Lower leg skin (tissue), 4 donors: Measurements from ENCODE around the gene DBH. TPM values are rescaled to one million over a fixed set of nuclear protein-coding genes. Genes with fewer than 3 reads are reported as not detected.
"Not testable (repeated sequence)": the region's sequence is repeated elsewhere in the genome, so short reads cannot be mapped to it uniquely, and the experiment has no call there.

Experiments
- DNase-seq, 2 donors: peaks; one replicate each; pipeline ENCODE4 v3.0.0-alpha.2; 2019; ENCODE audit warnings: low spot score in 2 of 2
- H3K4me3 ChIP-seq: fragments of 200-600 bp; sonication (generic); 2 replicates; pipeline ENCODE4 v1.5.1; 2017; ENCODE audit warnings: mild to moderate bottlenecking, low read depth; ENCODE audit not compliant: poor library complexity, severe bottlenecking
- CTCF ChIP-seq, 3 donors: fragments of 450-650 bp; IDR thresholded peaks; one replicate each; pipeline ENCODE4 v1.5.1; 2016; ENCODE audit warnings: antibody characterized with exemption in 3 of 3, mild to moderate bottlenecking in 3 of 3, moderate library complexity in 2 of 3
- POLR2A ChIP-seq, 2 donors: fragments of 450-650 bp; IDR thresholded peaks; one replicate each; pipeline ENCODE4 v1.6.1; 2016 to 2017; ENCODE audit warnings: antibody characterized with exemption in 2 of 2, mild to moderate bottlenecking in 1 of 2, moderate library complexity in 1 of 2
- WGBS, 2 donors: methylation state at CpG; one replicate each; pipeline ENCODE4 v1.1.5; 2018; 5-methylcytosine and 5-hydroxymethylcytosine counted together
- intact Hi-C: fragments of 100-400 bp; cut with DNase I; formaldehyde crosslinking; loops from one replicate; pipeline ENCODE4 v1.15.0; 2023; ENCODE audit warnings: low total_unique reads
- total RNA-seq, 4 donors: library from RNA; depleted of rRNA; stranded (reverse); fragments of >200 nt; gene quantifications; one replicate each; pipeline ENCODE4 v1.1.0, GENCODE V29; 2016

The DBH gene
- total RNA-seq, 4 donors from 2014 or later: 0.06 TPM; not detected in 3

- TF ChIP-seq POLR2A (IDR thresholded peaks at IDR 0.05): no peak
- TF ChIP-seq CTCF (IDR thresholded peaks at IDR 0.05): no peak
- no peak overlapping the region for H3K4me3 ChIP-seq
- 90 to 92% methylated on average over 27 to 31 of the region's 31 CpGs for WGBS, 2 donors
- no peak for DNase-seq
- intact Hi-C loops: no loop called here
Measured at GRCh38 chr9:133672503-133673257, 36.5 kb downstream of the DBH start.

- WGBS, 2 donors: 75 to 79% methylated on average over 9 of the region's 9 CpGs
- no peak overlapping the region for H3K4me3 ChIP-seq
- intact Hi-C loops: no loop called here
- DNase-seq: no peak
- TF ChIP-seq CTCF (IDR thresholded peaks at IDR 0.05) (no peak), POLR2A (IDR thresholded peaks at IDR 0.05) (no peak)
Measured at GRCh38 chr9:133673258-133673655, 37.1 kb downstream of the DBH start.

GRCh38 chr9:133674091-133674490 lies 37.9 kb downstream of the DBH start:
- no peak overlapping the region for H3K4me3 ChIP-seq
- WGBS, 2 donors: 92% methylated on average over 12 to 14 of the region's 14 CpGs
- intact Hi-C loops: no loop called here
- TF ChIP-seq POLR2A (IDR thresholded peaks at IDR 0.05) (no peak), CTCF (IDR thresholded peaks at IDR 0.05) (no peak)
- DNase-seq: no peak

- not testable (repeated sequence) for DNase-seq, H3K4me3 ChIP-seq
- intact Hi-C loops: loop anchor here (2.0 kb wide), 1 partner anchor 39 kb away; the partner anchor contains the start of gene DBH
- 92 to 94% methylated on average over 3 of the region's 3 CpGs for WGBS, 2 donors
Measured at GRCh38 chr9:133675796-133676195, 39.6 kb downstream of the DBH start.

GRCh38 chr9:133676450-133676849 lies 40.3 kb downstream of the DBH start:
- no peak for TF ChIP-seq CTCF (IDR thresholded peaks at IDR 0.05)
- no peak for TF ChIP-seq POLR2A (IDR thresholded peaks at IDR 0.05)
- H3K4me3 ChIP-seq: no peak overlapping the region
- WGBS, 2 donors: 78 to 83% methylated on average over 10 of the region's 10 CpGs
- DNase-seq: no peak
- intact Hi-C loops: loop anchor here (2.0 kb wide), 1 partner anchor 40 kb away; the partner anchor contains the start of gene DBH

- WGBS, 2 donors: 90 to 91% methylated on average over 13 to 14 of the region's 17 CpGs
- DNase-seq: no peak
- no peak for TF ChIP-seq CTCF (IDR thresholded peaks at IDR 0.05)
- no peak for TF ChIP-seq POLR2A (IDR thresholded peaks at IDR 0.05)
- intact Hi-C loops: loop anchor here (2.0 kb wide), 1 partner anchor 41 kb away; the partner anchor contains the start of gene DBH
- no peak overlapping the region for H3K4me3 ChIP-seq
Measured at GRCh38 chr9:133677126-133678010, 41.2 kb downstream of the DBH start.
